WERI-Rb-1 (cell line): ENCODE data around the gene C20orf141.

Experiments
- DNase-seq: peaks from one replicate; pipeline ENCODE4 v3.0.0-alpha.2; 2020
- H3K27ac ChIP-seq: fragments of 250-450 bp; sonication (Bioruptor Pico); 2 replicates; pipeline ENCODE4 v1.5.1; 2020; ENCODE audit warnings: mild to moderate bottlenecking, moderate library complexity
- H3K27me3 ChIP-seq: fragments of 250-450 bp; sonication (Bioruptor Pico); 2 replicates; pipeline ENCODE4 v1.5.1; 2021; ENCODE audit warnings: mild to moderate bottlenecking, low read depth, moderate library complexity; ENCODE audit not compliant: insufficient read depth, severe bottlenecking
- H3K36me3 ChIP-seq: fragments of 250-450 bp; sonication (Bioruptor Pico); 2 replicates; pipeline ENCODE4 v1.5.1; 2020; ENCODE audit warnings: mild to moderate bottlenecking, moderate library complexity
- H3K4me3 ChIP-seq: 2 replicates; pipeline ENCODE4 v1.5.1; 2011; ENCODE audit warnings: low read depth, mild to moderate bottlenecking, control low read depth, low read length
- H3K9me3 ChIP-seq: fragments of 250-450 bp; sonication (Bioruptor Pico); 2 replicates; pipeline ENCODE4 v1.5.1; 2021; ENCODE audit warnings: mild to moderate bottlenecking, moderate library complexity; ENCODE audit not compliant: severe bottlenecking
- CTCF ChIP-seq: IDR thresholded peaks from 2 replicates; pipeline ENCODE4 v1.5.1; 2011; ENCODE audit warnings: low read depth, mild to moderate bottlenecking, control low read depth, inconsistent platforms, low read length

Gene C20orf141

GRCh38 chr20:2833761-2834160 is 19.0 kb downstream of the C20orf141 start:
- no peaks in the 10 kb centered on the region for H3K9me3 ChIP-seq
- peaks cover 27% of the 10 kb centered on the region for H3K36me3 ChIP-seq
- TF ChIP-seq CTCF, result no peak
- H3K27me3 ChIP-seq, result no peaks in the 10 kb centered on the region
- no peak overlapping the region for H3K4me3 ChIP-seq
- no peak for DNase-seq
- H3K27ac ChIP-seq, result no peak overlapping the region

- no peak for DNase-seq
- Histone ChIP-seq H3K36me3 (peaks cover 27% of the 10 kb centered on the region), H3K27me3 (no peaks in the 10 kb centered on the region), H3K27ac (no peak overlapping the region), H3K9me3 (no peaks in the 10 kb centered on the region), H3K4me3 (no peak overlapping the region)
- no peak for TF ChIP-seq CTCF
These were observed 19.8 kb downstream of the C20orf141 start for GRCh38 chr20:2834401-2835110.

GRCh38 chr20:2835331-2835796 is 20.6 kb downstream of the C20orf141 start:
- TF ChIP-seq CTCF, result no peak
- no peaks in the 10 kb centered on the region for H3K27me3 ChIP-seq
- H3K4me3 ChIP-seq, result no peak overlapping the region
- H3K27ac ChIP-seq, result no peak overlapping the region
- peaks cover 27% of the 10 kb centered on the region for H3K36me3 ChIP-seq
- no peak for DNase-seq
- H3K9me3 ChIP-seq, result no peaks in the 10 kb centered on the region

- H3K36me3 ChIP-seq, result peaks cover 27% of the 10 kb centered on the region
These were observed 21.2 kb downstream of the C20orf141 start for GRCh38 chr20:2836035-2836434.

GRCh38 chr20:2837221-2837960 is 22.6 kb downstream of the C20orf141 start:
- Histone ChIP-seq H3K4me3 (no peak overlapping the region), H3K36me3 (peaks cover 27% of the 10 kb centered on the region), H3K9me3 (no peaks in the 10 kb centered on the region), H3K27ac (no peak overlapping the region), H3K27me3 (no peaks in the 10 kb centered on the region)
- no peak for DNase-seq
- no peak for TF ChIP-seq CTCF

More at GRCh38 chr20:2836035-2836434, 21.2 kb downstream of the C20orf141 start:
- H3K9me3 ChIP-seq, result no peaks in the 10 kb centered on the region
- no peak for TF ChIP-seq CTCF
- no peaks in the 10 kb centered on the region for H3K27me3 ChIP-seq
- no peak overlapping the region for H3K27ac ChIP-seq
- H3K4me3 ChIP-seq, result no peak overlapping the region
- DNase-seq, result no peak
